Vagina (tissue), 2 donors: Measurements from ENCODE around the gene C2orf76.

Experiments used
- CTCF ChIP-seq, 3 experiments: fragments of 450-650 bp in 2 of 3; fragments of 200-600 bp in 1 of 3; sonication (generic) in 1 of 3; IDR thresholded peaks; one replicate each; pipeline ENCODE4 v1.5.1; 2017 to 2019; ENCODE audit warnings: antibody characterized with exemption in 3 of 3, mild to moderate bottlenecking in 2 of 3, moderate library complexity in 2 of 3
- POLR2A ChIP-seq, 2 donors: fragments of 450-650 bp; IDR thresholded peaks; one replicate each; pipeline ENCODE4 v1.6.1; 2017; ENCODE audit warnings: antibody characterized with exemption in 2 of 2, mild to moderate bottlenecking in 2 of 2, moderate library complexity in 2 of 2
- POLR2AphosphoS5 ChIP-seq, 2 donors: sonication (generic); formaldehyde crosslinking; IDR thresholded peaks; one replicate each; pipeline ENCODE4 v1.9.0; 2017; ENCODE audit warnings: antibody characterized with exemption in 2 of 2, mild to moderate bottlenecking in 2 of 2, low read depth in 1 of 2; ENCODE audit not compliant: insufficient read depth in 1 of 2

GRCh38 chr2:119291588-119292167 is 75.0 kb downstream of the C2orf76 start:
- TF ChIP-seq CTCF (IDR thresholded peaks at IDR 0.05) (no peak), POLR2A (IDR thresholded peaks at IDR 0.05) (no peak), POLR2AphosphoS5 (IDR thresholded peaks at IDR 0.05; ENCODE audit: insufficient read depth in 1 of 2, low read depth in 1 of 2) (no peak)
